WTC11 (cell line): ENCODE data around the gene SLC41A1. TPM values are rescaled to one million over a fixed set of nuclear protein-coding genes. Genes with fewer than 3 reads are reported as not detected.

Experiments used
- ATAC-seq: fragments of 200-7000 bp; cut with Tn5 transposase; 2 replicates; pipeline ENCODE4 v1.10.0; 2021; ENCODE audit warnings: mild to moderate bottlenecking, moderate library complexity
- CTCF ChIA-PET: fragments of 300-600 bp; sonication (Branson Sonifier 250); formaldehyde crosslinking; loops from one replicate; lab custom pipeline; 2021; ENCODE audit warnings: antibody characterized with exemption; lab: Charles Lee
- POLR2A ChIA-PET: fragments of 350-600 bp; sonication (Branson Sonifier 250); formaldehyde crosslinking; loops from one replicate; lab custom pipeline; 2021; ENCODE audit warnings: antibody characterized with exemption; lab: Charles Lee
- DNase-seq: peaks from one replicate; pipeline ENCODE4 v3.0.0; 2021; ENCODE audit warnings: low spot score
- H3K27ac Mint-ChIP-seq: 2 replicates; pipeline ENCODE4 v1.8.0; 2021; ENCODE audit warnings: mixed read lengths
- H3K27me3 Mint-ChIP-seq: 2 replicates; pipeline ENCODE4 v1.8.0; 2021; ENCODE audit warnings: low read depth, mild to moderate bottlenecking, moderate library complexity, mixed read lengths
- H3K36me3 Mint-ChIP-seq: 2 replicates; pipeline ENCODE4 v1.8.0; 2021; ENCODE audit warnings: mixed read lengths
- H3K4me1 Mint-ChIP-seq: 2 replicates; pipeline ENCODE4 v1.8.0; 2022; ENCODE audit warnings: mixed read lengths
- H3K4me3 Mint-ChIP-seq: 2 replicates; pipeline ENCODE4 v1.8.0; 2021; ENCODE audit warnings: mild to moderate bottlenecking, moderate library complexity, mixed read lengths
- H3K9me3 Mint-ChIP-seq: 2 replicates; pipeline ENCODE4 v1.8.0; 2021; ENCODE audit warnings: mixed read lengths
- ATF3 ChIP-seq: sonication (generic); formaldehyde crosslinking; conservative IDR thresholded peaks from 2 replicates; pipeline ENCODE4 v1.8.1; 2022; ENCODE audit warnings: mild to moderate bottlenecking, missing genetic modification reagents
- ATF6 ChIP-seq: sonication (generic); formaldehyde crosslinking; IDR thresholded peaks from 2 replicates; pipeline ENCODE4 v1.8.1; 2023; ENCODE audit warnings: mild to moderate bottlenecking, missing genetic modification reagents
- CDX4 ChIP-seq: fragments of 250-450 bp; sonication (Bioruptor Pico); IDR thresholded peaks from 2 replicates; pipeline ENCODE4 v1.9.0; 2021; ENCODE audit warnings: moderate library complexity, mild to moderate bottlenecking, inconsistent platforms, borderline replicate concordance
- CREB1 ChIP-seq: sonication (generic); formaldehyde crosslinking; IDR thresholded peaks from 2 replicates; pipeline ENCODE4 v1.8.0; 2023; ENCODE audit warnings: mild to moderate bottlenecking, missing genetic modification reagents
- CTCF ChIP-seq: fragments of 200-600 bp; IDR thresholded peaks from 2 replicates; pipeline ENCODE4 v1.8.0; 2022; ENCODE audit warnings: antibody characterized with exemption
- ELF4 ChIP-seq: sonication (generic); formaldehyde crosslinking; IDR thresholded peaks from 2 replicates; pipeline ENCODE4 v1.8.1; 2022; ENCODE audit warnings: low read depth, mild to moderate bottlenecking, moderate library complexity, missing genetic modification reagents
- ETV6 ChIP-seq: sonication (generic); formaldehyde crosslinking; IDR thresholded peaks from 2 replicates; pipeline ENCODE4 v1.8.1; 2022; ENCODE audit warnings: mild to moderate bottlenecking, missing genetic modification reagents
- GRHL2 ChIP-seq: fragments of 250-450 bp; sonication (Bioruptor Pico); IDR thresholded peaks from 2 replicates; pipeline ENCODE4 v1.8.0; 2022; ENCODE audit warnings: mild to moderate bottlenecking, moderate library complexity; ENCODE audit not compliant: insufficient replicate concordance, severe bottlenecking
- MYBL2 ChIP-seq: sonication (generic); formaldehyde crosslinking; IDR thresholded peaks from 2 replicates; pipeline ENCODE4 v1.8.1; 2023; ENCODE audit warnings: mild to moderate bottlenecking, moderate library complexity, missing genetic modification reagents
- NR3C1 ChIP-seq: sonication (generic); formaldehyde crosslinking; conservative IDR thresholded peaks from 2 replicates; pipeline ENCODE4 v1.8.1; 2023; ENCODE audit warnings: low read depth, mild to moderate bottlenecking, missing genetic modification reagents
- PRDM15 ChIP-seq: sonication (generic); formaldehyde crosslinking; IDR thresholded peaks from 2 replicates; pipeline ENCODE4 v1.8.0; 2022; ENCODE audit warnings: missing genetic modification reagents
- PREB ChIP-seq: sonication (generic); formaldehyde crosslinking; IDR thresholded peaks from 2 replicates; pipeline ENCODE4 v1.8.1; 2022; ENCODE audit warnings: mild to moderate bottlenecking, missing genetic modification reagents, moderate library complexity, borderline replicate concordance
- ZNF121 ChIP-seq: sonication (generic); formaldehyde crosslinking; IDR thresholded peaks from 2 replicates; pipeline ENCODE4 v1.8.0; 2023; ENCODE audit warnings: missing genetic modification reagents
- ZNF423 ChIP-seq: fragments of 250-450 bp; sonication (Bioruptor Pico); IDR thresholded peaks from 2 replicates; pipeline ENCODE4 v2.1.2; 2022; ENCODE audit warnings: mild to moderate bottlenecking, moderate library complexity
- ZNF425 ChIP-seq: fragments of 250-450 bp; sonication (Bioruptor Pico); conservative IDR thresholded peaks from 2 replicates; pipeline ENCODE4 v1.9.0; 2021; ENCODE audit warnings: mild to moderate bottlenecking
- ZSCAN18 ChIP-seq: fragments of 250-450 bp; sonication (Bioruptor Pico); IDR thresholded peaks from 2 replicates; pipeline ENCODE4 v2.1.2; 2022; ENCODE audit warnings: mild to moderate bottlenecking, moderate library complexity
- total RNA-seq: library from RNA; stranded (reverse); gene quantifications from 3 replicates; pipeline ENCODE4 v1.2.3, GENCODE V29; 2021

The SLC41A1 gene
- total RNA-seq, 1 experiment from 2014 or later, result 32.8 TPM

- Mint-ChIP-seq H3K9me3 (0 out of 2 replicates have a peak, but pooled peaks cover 4% of the 10 kb centered on the region), H3K4me3 (no peak overlapping the region), H3K4me1 (no peaks in the 10 kb centered on the region), H3K27me3 (no peaks in the 10 kb centered on the region), H3K27ac (no peak overlapping the region), H3K36me3 (no peaks in the 10 kb centered on the region)
- ChIA-PET POLR2A (no interaction called here), CTCF (interaction anchor here (0.7 to 1.9 kb wide), 3 partner anchors 106 to 334 kb away, joined by 3 to 9 read pairs (median 4); no protein-coding TSS in a partner anchor)
- no peak for TF ChIP-seq ZSCAN18
- no peak for TF ChIP-seq CTCF
- no peak for TF ChIP-seq PRDM15
- no peak for TF ChIP-seq MYBL2 (CRISPR knock-in tag)
- no peak for TF ChIP-seq CREB1 (CRISPR knock-in tag)
- no peak for TF ChIP-seq ZNF423 (CRISPR knock-in tag)
- no peak for TF ChIP-seq ATF6
- TF ChIP-seq GRHL2, result no peak
- no peak for TF ChIP-seq ATF3
- no peak for TF ChIP-seq ZNF121 (CRISPR knock-in tag)
- DNase-seq, result no peak
- no peak for ATAC-seq
These were observed 48.4 kb downstream of the SLC41A1 start for GRCh38 chr1:205764578-205764977.

- CTCF ChIA-PET, result interaction anchor here (0.5 to 0.9 kb wide), 2 partner anchors 11 to 155 kb away, joined by 3 read pairs; no protein-coding TSS in a partner anchor
- Mint-ChIP-seq H3K27me3 (no peaks in the 10 kb centered on the region), H3K9me3 (0 out of 2 replicates have a peak, but pooled peaks cover 4% of the 10 kb centered on the region), H3K27ac (no peak overlapping the region), H3K4me1 (no peaks in the 10 kb centered on the region)
- ATAC-seq (no peak), DNase-seq (no peak)
- TF ChIP-seq ELF4 (CRISPR knock-in tag), result no peak
- no peak for TF ChIP-seq CDX4 (CRISPR knock-in tag)
- no peak for TF ChIP-seq GRHL2
- TF ChIP-seq PREB (CRISPR knock-in tag), result no peak
- TF ChIP-seq NR3C1, result no peak
- TF ChIP-seq ETV6 (CRISPR knock-in tag), result no peak
- no peak for TF ChIP-seq ZNF425 (CRISPR knock-in tag)
- TF ChIP-seq, all 79 proteins: peak for 0
- Mint-ChIP-seq H3K36me3 (no peaks in the 10 kb centered on the region), H3K4me3 (no peak overlapping the region)
- POLR2A ChIA-PET, result no interaction called here
These were observed 49.0 kb downstream of the SLC41A1 start for GRCh38 chr1:205763980-205764379.
